ENCODE results near the gene LTF. TPM values are rescaled to one million over a fixed set of nuclear protein-coding genes. Genes with fewer than 3 reads are reported as not detected.
"Not testable (repeated sequence)": the region's sequence is repeated elsewhere in the genome, so short reads cannot be mapped to it uniquely, and the experiment has no call there.

The LTF gene
- total RNA-seq, 1 experiment from 2014 or later: not detected

DNA sequence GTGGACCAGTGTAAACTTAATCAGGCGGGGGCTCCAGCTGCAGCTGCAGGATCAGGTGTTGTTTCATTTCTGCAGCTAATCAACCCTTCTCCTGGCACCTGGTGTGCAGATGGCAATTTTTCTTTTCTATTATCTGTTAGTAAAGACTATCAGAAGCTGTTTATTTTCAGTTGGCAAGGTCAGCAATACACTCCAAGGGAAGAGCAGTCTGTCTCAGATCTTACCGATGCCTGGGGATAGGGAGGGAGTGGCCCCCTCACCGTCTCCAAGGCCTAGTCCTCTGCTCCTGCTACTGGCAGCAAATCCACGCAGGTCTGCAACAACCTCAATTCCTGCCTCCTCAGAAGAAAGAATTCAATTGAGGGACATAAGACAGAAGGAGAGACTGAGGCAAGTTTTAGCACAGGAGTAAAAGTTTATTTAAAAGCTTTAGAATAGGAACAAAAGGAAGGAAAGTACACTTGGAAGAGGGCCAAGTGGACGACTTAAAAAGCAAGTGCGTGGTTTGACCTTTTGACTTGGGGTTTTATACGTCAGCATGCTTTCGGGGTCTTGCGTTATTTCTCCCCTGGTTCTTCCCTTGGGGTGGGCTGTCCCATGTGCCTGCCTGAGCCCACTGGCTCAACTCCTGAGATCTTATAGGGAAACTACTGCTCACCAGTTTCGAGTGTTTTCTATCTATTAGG, 48.4 kb downstream of the LTF start:
- no peak for DNase-seq (ENCODE audit: low read depth)

DNA sequence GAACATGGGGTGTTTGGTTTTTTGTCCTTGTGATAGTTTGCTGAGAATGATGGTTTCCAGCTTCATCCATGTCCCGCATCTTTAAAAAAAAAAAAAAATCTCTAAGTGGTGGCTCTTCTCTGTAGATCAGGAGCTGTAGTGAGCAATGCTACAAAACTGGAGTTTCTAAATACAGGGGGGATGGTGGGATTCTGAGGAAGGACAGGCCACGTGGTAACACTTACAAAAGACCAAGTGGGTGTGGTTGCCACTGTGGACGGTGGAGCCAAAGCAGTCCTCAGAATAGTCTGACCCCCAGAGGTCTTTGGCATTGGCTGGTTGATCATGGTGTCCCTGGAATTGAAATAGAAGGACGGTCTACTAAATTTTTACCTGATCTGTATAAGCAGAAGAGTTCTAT, 50.0 kb downstream of the LTF start:
- no peak for DNase-seq (ENCODE audit: low read depth)

DNA sequence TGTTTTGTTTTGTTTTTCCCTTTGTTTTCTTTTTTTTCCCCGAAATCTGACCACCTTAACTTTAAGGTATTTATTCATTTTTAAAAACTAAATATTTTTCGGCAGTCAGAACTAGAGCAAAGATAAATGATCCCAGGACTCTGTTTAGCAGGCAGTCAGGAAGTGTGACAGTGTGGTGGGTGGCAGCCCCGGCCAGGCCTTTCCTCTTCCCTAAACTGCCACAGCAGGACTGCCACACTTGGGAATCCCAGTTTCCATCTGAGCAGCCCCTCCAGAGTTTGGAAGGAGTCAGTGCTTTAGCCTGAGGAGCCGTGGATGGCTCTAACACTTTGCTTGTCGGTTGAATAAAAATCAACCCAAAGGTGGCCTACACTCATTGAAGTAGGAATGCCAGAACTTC, 50.8 kb downstream of the LTF start:
- no peak for DNase-seq (ENCODE audit: low read depth)

DNA sequence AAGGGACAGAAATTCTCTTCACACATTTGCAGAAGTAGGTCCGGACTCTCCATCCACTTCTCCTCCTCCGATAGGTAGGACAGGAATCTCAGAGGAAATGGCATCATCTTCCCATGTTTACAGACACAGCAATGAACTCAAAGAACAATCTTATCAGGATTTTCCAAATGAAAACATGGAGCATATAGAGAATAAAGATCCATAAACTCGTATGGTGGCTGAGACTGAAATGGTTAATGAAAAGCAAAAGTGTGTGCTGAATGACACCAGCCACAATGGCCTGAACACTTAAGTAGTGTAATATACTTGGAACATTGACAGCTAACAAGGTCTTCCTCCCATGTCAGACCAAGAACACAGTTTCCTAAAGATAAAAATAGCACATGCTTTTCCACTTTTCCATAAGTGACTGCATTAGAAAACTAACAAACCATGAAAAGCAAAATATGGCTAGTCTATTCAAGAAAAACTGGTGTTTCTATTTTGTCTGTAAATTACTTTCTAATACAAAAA, 51.9 kb downstream of the LTF start:
- DNase-seq (ENCODE audit: low read depth): no peak

DNA sequence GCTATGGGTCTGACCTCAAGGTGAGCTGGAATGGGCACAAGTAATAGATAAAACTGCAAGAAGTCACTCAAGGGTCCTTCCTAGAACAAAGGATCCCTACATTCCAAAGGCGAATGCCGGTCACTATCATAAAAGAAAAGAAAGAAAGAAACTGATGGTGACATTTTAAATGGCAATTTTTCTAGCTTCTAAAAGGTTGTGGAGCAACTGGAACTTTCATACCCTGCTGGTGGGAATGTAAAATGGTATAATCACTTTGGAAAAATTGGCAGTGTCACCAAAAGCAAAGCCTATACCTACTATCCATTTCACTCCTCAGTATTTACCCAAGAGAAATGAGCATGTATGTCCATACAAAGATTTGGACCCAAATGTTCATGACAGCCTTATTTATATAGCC, 53.4 kb downstream of the LTF start:
- DNase-seq (ENCODE audit: low read depth): no peak

DNA sequence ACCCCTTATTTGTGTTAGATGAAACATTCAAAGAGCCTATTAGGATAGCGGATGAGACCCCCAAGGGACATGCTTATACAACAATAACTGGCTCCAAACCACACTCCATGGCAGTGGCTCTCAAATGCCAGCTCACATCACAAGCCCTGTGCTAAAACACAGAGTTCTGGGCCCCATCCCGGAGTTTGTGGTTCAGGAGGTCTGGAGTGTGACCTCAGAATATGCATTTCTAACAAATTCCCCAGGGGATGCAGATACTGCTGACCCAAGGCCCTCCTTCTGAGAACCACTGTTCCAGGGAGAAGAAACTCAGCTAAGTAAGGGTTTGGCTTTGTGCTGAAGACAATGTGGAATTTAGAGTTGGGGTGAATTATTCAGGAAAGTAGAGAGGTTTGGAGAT, 54.0 kb downstream of the LTF start:
- no peak for DNase-seq (ENCODE audit: low read depth)

DNA sequence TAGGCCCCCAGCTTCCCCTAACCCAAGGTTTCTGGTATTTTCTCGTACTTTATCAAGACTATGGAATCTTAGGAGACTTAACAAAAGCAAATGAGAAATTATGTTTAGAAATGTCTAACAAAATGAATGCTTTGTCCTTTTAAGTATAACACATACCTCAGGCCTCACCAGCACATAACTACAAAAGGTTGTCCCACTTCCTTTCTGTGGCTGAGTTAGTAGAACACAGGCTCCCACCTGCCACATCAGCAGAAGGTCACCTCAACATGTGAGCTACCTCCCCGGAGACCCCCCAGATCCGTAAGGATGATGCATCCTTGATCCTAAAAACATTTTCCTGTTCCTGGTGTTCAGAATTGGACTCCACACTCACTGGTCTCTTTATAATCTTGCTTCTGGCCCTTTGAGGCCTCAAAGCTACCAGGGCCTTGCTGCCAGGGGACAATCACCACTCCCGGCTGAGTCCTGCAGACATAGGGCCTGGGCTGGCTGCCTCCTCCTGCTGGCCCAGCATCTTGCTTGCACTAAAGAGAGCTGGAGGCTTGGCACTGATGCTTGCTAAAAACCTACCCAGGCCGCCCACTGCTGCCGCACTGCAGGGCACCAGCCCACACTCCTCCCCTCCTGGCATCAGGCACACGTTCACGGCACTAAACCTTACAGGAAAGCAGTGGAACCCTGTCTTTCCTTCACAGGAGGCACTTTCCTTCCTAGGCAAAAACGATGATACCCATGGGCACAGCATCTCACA, 54.8 kb downstream of the LTF start:
- DNase-seq (ENCODE audit: low read depth): no peak

DNA sequence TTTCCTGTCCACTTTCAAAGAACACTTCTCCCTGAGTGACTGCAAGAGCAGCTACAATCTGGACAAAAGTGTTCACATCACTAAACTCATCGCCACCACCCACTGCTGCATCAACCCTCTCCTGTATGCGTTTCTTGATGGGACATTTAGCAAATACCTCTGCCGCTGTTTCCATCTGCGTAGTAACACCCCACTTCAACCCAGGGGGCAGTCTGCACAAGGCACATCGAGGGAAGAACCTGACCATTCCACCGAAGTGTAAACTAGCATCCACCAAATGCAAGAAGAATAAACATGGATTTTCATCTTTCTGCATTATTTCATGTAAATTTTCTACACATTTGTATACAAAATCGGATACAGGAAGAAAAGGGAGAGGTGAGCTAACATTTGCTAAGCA, 55.9 kb downstream of the LTF start:
- no peak for DNase-seq (ENCODE audit: low read depth)

DNA sequence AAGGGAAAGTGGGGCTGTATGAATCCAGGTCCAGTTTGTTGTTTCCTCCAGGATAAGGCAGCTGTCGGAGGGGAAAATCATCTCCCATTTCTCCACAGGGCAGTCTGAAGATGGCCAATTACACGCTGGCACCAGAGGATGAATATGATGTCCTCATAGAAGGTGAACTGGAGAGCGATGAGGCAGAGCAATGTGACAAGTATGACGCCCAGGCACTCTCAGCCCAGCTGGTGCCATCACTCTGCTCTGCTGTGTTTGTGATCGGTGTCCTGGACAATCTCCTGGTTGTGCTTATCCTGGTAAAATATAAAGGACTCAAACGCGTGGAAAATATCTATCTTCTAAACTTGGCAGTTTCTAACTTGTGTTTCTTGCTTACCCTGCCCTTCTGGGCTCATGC, 56.7 kb downstream of the LTF start:
- DNase-seq (ENCODE audit: low read depth): no peak

DNA sequence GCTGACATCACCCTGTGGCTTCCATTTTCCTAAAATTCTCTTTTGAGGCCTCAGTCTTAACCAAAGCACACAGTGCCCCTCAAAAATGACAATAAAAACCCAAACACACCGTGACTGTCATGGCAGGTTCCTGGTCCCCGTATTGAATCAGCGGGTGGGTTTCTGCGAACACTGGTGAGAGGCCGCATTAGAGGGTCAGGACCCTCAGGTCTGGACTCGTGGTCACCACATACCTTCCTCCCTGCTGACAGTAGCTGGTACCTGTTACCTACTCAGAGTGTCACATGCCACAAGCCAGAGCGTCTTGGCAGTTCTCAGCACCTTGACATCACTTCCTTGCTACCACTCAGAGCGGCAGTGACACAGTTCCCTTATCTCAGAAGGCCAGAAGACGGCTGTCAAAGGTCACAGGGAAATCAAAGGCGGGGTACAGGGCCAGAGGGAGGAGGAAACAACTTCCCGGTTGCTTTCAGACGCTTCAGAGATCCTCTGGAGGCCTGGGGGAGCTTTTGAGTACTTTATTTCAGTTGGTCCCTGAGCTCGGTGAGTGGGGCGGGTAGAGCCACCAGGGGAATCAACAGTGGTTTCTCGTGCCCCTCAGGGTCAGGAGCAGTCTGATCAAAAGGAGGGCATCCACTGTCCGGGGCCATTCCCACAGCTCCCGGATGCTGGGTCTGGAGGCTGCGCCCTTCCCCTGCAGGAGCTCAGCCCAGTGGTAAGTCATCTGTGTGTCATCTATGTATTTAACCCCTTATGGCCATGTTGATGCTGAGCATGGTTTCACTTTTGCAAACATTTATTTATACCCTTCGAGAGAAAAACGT, 57.7 kb downstream of the LTF start, which contains the start of the genes CCR5AS and CCRL2:
CCR5AS (minus strand) TSS at position 279 of the 824 bp plus-strand sequence.
CCRL2 (plus strand) TSS at position 472 of the 824 bp plus-strand sequence. CDS start 821 bp downstream, outside the sequence.
- peak; percentile 67 for DNase-seq (ENCODE audit: low read depth)

DNA sequence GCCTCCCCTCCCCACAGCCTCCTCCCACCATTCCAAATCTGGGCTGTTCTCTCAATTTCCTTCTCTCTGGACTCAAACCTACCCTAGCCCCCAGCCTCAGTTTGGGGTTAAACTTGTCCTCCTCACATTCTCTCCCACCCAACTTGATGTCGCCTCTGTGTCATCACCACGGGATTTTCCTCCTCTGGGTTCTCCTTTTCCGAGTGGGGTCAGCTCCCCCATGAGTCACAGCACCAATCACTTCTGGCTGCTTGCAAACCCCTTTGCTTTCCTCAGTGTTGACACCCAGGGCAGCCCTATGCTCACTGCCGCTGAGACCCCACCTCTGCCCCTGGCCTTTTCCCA, 58.3 kb downstream of the LTF start:
- no peak for DNase-seq (ENCODE audit: low read depth)

DNA sequence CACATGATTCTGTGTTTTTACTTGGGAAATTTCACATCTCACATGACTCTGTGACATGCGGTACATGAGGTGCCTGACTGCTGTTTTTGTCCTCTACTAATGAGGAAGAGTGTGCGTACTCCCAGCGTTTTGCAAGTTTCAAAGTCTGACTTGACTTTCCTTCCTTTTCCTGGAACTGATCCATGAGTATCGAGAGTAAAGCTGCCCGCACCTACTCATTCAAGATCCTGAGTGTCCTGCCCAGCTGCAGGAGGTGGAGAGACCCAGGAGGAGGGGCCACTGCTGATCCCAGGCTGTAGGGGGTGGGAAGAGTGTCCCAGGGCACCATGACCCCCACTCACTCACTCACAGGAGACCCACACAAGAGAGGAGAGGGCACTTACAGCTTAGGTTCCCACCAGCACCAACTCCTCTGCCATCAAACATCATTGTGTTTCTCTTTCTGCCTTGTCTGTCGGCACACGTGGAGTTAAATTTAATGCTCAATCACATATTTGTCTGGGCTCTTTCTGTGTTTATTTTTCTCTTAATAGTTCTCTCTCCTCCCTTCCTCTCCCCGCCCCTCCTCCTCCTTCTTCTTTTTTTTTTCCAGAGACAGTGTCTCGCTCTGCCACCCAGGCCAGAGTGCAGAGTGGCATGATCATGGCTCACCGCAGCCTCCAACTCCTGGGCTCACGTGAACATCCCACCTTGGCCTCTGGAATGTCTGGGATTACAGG, 59.2 kb downstream of the LTF start:
- DNase-seq (ENCODE audit: low read depth): no peak

DNA sequence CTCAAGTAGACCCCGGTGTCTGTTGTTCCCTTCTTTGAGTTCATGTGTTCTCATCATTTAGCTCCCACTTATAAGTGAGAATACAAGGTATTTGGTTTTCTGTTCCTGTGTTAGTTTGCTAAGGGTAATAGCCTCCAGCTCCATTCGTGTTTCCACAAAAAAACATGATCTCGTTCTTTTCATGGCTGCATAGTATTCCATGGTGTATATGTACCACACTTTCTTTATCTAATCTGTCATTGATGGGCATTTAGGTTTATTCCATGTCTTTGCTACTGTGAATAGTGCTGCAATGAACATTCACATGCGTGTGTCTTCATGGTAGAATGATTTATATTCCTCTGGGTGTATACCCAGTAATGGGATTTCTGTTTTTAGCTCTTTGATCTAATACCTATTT, 61.8 kb downstream of the LTF start:
- DNase-seq (ENCODE audit: low read depth): not testable (repeated sequence)

DNA sequence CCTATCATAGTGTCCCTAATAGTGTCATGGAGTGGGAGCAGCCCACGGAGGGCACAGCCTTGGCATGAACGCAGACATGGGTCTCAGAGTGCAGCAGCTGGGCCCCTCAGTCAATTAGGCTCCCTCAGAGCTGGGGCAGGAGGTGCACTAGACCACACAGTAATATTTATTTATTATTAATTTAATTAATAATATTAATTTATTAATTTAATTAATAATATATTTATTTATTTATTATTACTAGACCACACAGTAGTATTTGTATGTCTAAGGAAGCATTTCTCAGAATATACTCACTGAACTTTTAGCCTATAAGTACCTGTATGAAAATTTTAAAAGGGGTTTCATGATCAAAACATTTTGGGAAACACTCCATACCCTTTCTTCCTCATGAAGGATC, 63.1 kb downstream of the LTF start:
- DNase-seq (ENCODE audit: low read depth): no peak

DNA sequence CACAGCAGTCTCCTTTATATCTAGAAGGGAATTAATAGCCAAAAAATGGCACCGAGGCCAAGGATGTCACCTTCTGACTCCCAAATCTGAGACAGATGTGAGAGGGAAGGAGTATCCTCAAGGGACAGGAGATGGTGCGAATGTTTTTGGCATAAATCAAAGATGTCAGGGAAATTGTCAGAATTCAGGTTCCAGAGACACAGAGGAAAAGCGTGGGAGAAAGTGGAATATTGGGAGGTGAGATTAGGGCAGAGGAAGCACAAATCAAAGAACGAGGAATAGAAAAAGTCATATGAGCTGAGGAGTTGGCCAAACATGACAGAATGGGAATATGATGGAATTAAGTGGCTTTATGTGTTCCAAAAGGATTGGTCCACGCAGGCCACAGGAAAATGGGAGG, 63.9 kb downstream of the LTF start:
- DNase-seq (ENCODE audit: low read depth): no peak

DNA sequence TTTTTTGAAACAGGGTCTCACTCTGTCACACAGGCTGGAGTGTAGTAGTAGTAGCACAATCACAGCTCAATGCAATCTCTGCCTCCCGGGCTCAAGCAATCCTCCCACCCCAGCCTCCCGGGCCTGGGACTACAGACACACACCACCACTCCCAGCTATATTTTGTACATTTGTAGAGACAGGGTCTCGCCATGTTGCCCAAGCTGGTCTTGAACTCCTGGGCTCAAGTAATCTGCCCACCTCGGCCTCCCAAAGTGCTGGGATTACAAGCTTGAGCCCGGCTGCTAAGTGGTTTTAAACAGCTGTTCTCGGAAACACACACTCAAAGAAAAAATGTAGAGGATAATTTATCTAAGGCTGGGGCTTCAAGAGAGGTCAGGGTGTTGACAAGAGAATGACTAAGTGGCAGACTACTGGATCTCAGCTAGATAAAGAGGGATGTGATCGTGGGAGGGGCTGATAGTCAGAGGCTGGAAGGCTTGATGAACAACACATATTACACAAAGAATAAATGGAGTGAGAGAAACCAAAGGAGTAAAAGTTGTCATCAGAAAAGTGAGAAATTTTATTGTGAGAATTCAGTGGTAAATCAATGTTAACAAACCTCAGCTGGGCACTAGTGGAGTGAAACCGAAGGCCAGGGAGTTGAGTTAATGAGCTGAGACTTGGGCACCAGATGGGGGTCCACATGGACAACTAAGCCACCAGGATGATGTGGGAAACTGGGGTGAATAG, 64.5 kb downstream of the LTF start:
- DNase-seq (ENCODE audit: low read depth): peak; percentile 69

DNA sequence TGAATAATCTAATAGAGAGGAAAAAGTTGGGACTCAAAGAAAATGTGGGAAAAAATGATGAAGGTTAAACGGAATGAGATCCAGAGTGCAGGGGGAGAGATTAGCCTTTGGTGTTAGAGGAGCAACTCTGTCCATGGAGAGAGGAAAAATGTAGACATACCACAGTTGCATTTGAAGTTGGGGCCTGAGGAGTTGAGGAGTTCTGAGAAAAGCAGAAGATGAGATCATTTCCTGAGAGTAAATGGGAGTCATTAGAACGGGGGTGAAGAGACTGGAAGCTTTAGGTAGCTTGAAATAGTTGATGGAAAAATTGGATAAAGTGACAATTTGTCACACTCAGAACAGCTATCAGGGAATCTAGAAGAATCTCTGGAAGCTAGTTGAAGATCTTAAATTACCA, 65.1 kb downstream of the LTF start:
- no peak for DNase-seq (ENCODE audit: low read depth)

DNA sequence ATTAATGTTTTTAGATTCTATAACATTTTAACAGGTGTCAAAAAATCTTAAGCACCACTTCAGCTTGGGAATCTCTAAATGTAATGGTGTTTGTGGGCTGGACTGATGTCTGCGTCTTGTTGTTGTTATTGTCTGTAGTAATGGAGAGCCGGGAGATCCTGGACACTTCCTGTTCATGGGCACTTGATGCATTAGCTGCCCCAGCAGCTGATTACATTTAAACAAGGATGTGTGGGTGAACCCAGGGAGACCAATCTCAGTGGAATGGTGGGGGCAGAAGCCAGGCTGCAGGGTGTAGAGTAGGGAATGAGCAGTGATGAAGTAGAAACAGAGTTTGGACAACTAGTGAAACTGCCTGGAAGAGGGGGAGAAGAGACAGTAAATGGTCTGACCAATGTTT, 65.6 kb downstream of the LTF start:
- DNase-seq (ENCODE audit: low read depth): no peak

DNA sequence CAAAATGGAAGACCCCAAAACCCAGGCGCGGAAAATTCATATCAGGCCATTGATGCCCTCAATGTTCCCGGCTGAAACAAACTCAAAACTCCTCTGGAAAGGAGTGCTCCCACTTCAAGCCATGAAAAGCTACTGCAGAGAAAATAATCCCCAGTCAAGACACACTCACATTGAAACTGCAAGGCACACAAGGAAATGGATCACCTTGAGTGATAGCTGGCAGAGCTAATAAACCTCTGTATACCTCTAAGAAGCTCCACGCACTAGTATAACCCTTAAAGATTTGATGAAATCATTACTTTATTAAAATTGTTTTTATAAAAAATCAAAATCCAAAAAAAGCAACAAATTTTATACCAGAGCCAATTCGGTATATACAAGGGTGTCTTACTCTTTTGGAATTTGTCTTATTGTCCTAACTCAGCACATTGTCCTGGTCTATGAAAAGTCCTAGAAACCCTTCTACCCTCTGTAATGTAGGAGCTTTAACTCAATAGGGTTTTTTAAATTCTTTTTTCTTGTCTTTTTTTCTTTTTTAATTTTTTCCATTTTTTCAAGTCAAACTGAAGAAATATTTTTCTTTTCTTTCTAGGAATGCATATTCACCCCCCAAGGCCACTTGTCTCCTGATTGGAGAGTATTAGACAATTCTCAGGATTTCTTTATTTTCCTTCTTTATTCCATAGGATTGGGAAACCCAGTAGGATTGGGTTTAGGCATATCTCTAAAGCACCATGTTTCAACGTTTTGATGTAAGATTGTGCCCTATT, 66.3 kb downstream of the LTF start:
- no peak for DNase-seq (ENCODE audit: low read depth)

DNA sequence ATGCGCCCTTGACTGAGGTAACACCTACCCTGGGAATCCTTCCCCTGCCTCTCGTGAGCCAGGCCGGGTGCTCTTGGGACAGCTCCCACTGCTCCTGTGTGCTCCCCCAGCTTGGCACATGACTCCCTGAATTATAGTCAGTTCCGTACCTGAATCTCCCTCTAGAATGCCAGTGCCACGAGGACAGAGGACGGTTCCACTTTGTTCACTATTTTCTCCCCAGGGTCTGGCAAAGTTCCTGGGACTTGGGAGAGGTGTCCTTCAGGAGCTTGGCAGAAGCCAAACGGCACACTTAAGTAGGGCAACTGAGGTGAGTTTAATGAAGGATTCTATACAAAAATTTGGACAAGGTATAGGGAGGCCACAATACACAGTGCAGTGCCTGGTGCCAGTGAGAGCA, 67.6 kb downstream of the LTF start:
- DNase-seq (ENCODE audit: low read depth): no peak

Data from Daoy (cell line).